B cell (primary cell): ENCODE data around the gene CDA. TPM values are rescaled to one million over a fixed set of nuclear protein-coding genes. Genes with fewer than 3 reads are reported as not detected.
A peak's percentile ranks its signal among the peaks of the same experiment; 100 is the strongest.

Experiments
- ATAC-seq: fragments of 200-7000 bp; cut with Tn5 transposase; one replicate; pipeline ENCODE4 v1.10.0; 2021; ENCODE audit warnings: low read depth, mild to moderate bottlenecking, moderate number of reproducible peaks, moderate library complexity
- CTCF ChIA-PET: fragments of 350-600 bp; sonication (Branson Sonifier 250); formaldehyde crosslinking; loops from one replicate; lab custom pipeline; 2021; ENCODE audit warnings: antibody characterized with exemption, inconsistent platforms; lab: Charles Lee
- POLR2A ChIA-PET: fragments of 350-600 bp; sonication (Branson Sonifier 250); formaldehyde crosslinking; loops from one replicate; lab custom pipeline; 2021; ENCODE audit warnings: antibody characterized with exemption; lab: Charles Lee
- DNase-seq: peaks from one replicate; pipeline ENCODE4 v3.0.0; 2013
- H2AFZ ChIP-seq: 2 replicates; pipeline ENCODE4 v1.6.1; 2012; ENCODE audit warnings: mild to moderate bottlenecking, low read depth, low read length; ENCODE audit not compliant: insufficient read depth, poor library complexity, severe bottlenecking
- H3K27ac ChIP-seq, 2 donors: 1 replicate in 1 of 2; 2 replicates in 1 of 2; pipeline ENCODE4 v1.5.1; 2012 to 2013; ENCODE audit warnings: low read length in 2 of 2, mild to moderate bottlenecking in 2 of 2, moderate library complexity in 1 of 2
- H3K27me3 ChIP-seq, 4 experiments: fragments of 200-600 bp in 1 of 4; sonication (generic) in 1 of 4; replicated peaks in 1 of 4; 1 replicate in 2 of 4; 2 replicates in 2 of 4; pipeline versions ENCODE4 v1.6.1 to v1.7.0; 2013 to 2016; ENCODE audit warnings: low read length in 3 of 4, mild to moderate bottlenecking in 2 of 4, mixed read lengths in 1 of 4, moderate library complexity in 1 of 4; ENCODE audit not compliant: insufficient read depth in 4 of 4, control insufficient read depth in 3 of 4; ENCODE audit errors: control extremely low read depth in 1 of 4
- H3K36me3 ChIP-seq, 2 experiments: replicated peaks in 1 of 2; 1 replicate in 1 of 2; 2 replicates in 1 of 2; pipeline versions ENCODE4 v1.6.1 to v1.7.1; 2013; ENCODE audit warnings: low read length in 1 of 2; ENCODE audit not compliant: insufficient read depth in 2 of 2, control insufficient read depth in 1 of 2; ENCODE audit errors: control extremely low read depth in 1 of 2, extremely low read depth in 1 of 2
- H3K4me1 ChIP-seq, 2 donors: fragments of 200-600 bp in 1 of 2; sonication (generic) in 1 of 2; 1 replicate in 1 of 2; 2 replicates in 1 of 2; pipeline versions ENCODE4 v1.5.1 to v1.6.1; 2013 to 2017; ENCODE audit warnings: low read length in 2 of 2; ENCODE audit not compliant: control insufficient read depth in 2 of 2, insufficient read depth in 2 of 2
- H3K4me2 ChIP-seq: replicated peaks from 2 replicates; pipeline ENCODE3; 2012; ENCODE audit warnings: mild to moderate bottlenecking, low read depth, low read length; ENCODE audit not compliant: poor library complexity, severe bottlenecking
- H3K4me3 ChIP-seq, 5 experiments: fragments of 200-600 bp in 1 of 5; sonication (generic) in 1 of 5; 1 replicate in 3 of 5; 2 replicates in 2 of 5; pipeline versions ENCODE4 v1.5.1 to v1.7.0; 2011 to 2016; ENCODE audit warnings: low read length in 4 of 5, mild to moderate bottlenecking in 4 of 5, low read depth in 2 of 5, control low read depth in 1 of 5, moderate library complexity in 1 of 5; ENCODE audit not compliant: insufficient read depth in 1 of 5; ENCODE audit errors: control extremely low read depth in 1 of 5, extremely low read depth in 1 of 5
- H3K79me2 ChIP-seq: fragments of 200-600 bp; sonication (generic); one replicate; pipeline ENCODE4 v1.6.0; 2016; ENCODE audit warnings: low read length; ENCODE audit not compliant: control insufficient read depth, insufficient read depth
- H3K9ac ChIP-seq: fragments of 200-600 bp; sonication (generic); 2 replicates; pipeline ENCODE4 v1.6.1; 2017; ENCODE audit warnings: mild to moderate bottlenecking, low read length, moderate library complexity
- H3K9me3 ChIP-seq, 3 donors: one replicate each; pipeline versions ENCODE4 v1.6.1 to v1.7.1; 2013; ENCODE audit warnings: low read length in 2 of 3; ENCODE audit not compliant: control insufficient read depth in 2 of 3, insufficient read depth in 1 of 3; ENCODE audit errors: control extremely low read depth in 1 of 3
- H4K20me1 ChIP-seq: 2 replicates; pipeline ENCODE4 v1.6.0; 2012; ENCODE audit warnings: mild to moderate bottlenecking, low read length; ENCODE audit not compliant: insufficient read depth, control insufficient read depth, poor library complexity, severe bottlenecking
- H3K27ac Mint-ChIP-seq: one replicate; pipeline ENCODE4 v1.8.0; 2021; ENCODE audit warnings: mixed read lengths
- H3K27me3 Mint-ChIP-seq: one replicate; pipeline ENCODE4 v1.8.0; 2021; ENCODE audit warnings: mixed read lengths
- H3K4me1 Mint-ChIP-seq: one replicate; pipeline ENCODE4 v1.8.0; 2021; ENCODE audit warnings: mixed read lengths
- H3K4me3 Mint-ChIP-seq: one replicate; pipeline ENCODE4 v1.8.0; 2021; ENCODE audit warnings: mixed read lengths
- H3K9me3 Mint-ChIP-seq: one replicate; pipeline ENCODE4 v1.8.0; 2022; ENCODE audit warnings: mixed read lengths; ENCODE audit not compliant: insufficient read depth
- EZH2 ChIP-seq: IDR thresholded peaks from 2 replicates; pipeline ENCODE4 v1.6.1; 2012; ENCODE audit warnings: borderline replicate concordance, low read depth, mild to moderate bottlenecking, moderate library complexity, low read length; ENCODE audit not compliant: insufficient read depth, poor library complexity, severe bottlenecking
- WGBS: methylation state at CpG from one replicate; pipeline ENCODE4 v1.1.5; 2013; ENCODE audit warnings: missing lambda C conversion rate; ENCODE audit not compliant: insufficient coverage; 5-methylcytosine and 5-hydroxymethylcytosine counted together
- intact Hi-C: fragments of 100-400 bp; cut with micrococcal nuclease; formaldehyde crosslinking; loops from one replicate; pipeline ENCODE4 v1.10.0; 2022
- polyA plus RNA-seq: library from polyadenylated mRNA; depleted of rRNA; stranded (reverse); fragments of >200 nt; gene quantifications from 2 replicates; pipeline ENCODE4 v1.2.3, GENCODE V29; 2012
- total RNA-seq, 2 donors: library from RNA; stranded (reverse); fragments of 120-200 nt in 1 of 2; gene quantifications; 1 replicate in 1 of 2; 2 replicates in 1 of 2; pipeline versions ENCODE4 v1.2.3 to v1.2.4, GENCODE V29; 2013 to 2022
- TF ChIP-seq, protein P1 (sequence below): fragments of 200-600 bp; IDR thresholded peaks from one replicate; pipeline ENCODE4 v1.8.0; 2022; ENCODE audit warnings: antibody characterized with exemption, mild to moderate bottlenecking

CDA gene
- total and polyA plus RNA-seq, 2 donors (not counting 1 experiment from before 2014, with no cell fraction given): 0.64 TPM; not detected in 1

DNA sequence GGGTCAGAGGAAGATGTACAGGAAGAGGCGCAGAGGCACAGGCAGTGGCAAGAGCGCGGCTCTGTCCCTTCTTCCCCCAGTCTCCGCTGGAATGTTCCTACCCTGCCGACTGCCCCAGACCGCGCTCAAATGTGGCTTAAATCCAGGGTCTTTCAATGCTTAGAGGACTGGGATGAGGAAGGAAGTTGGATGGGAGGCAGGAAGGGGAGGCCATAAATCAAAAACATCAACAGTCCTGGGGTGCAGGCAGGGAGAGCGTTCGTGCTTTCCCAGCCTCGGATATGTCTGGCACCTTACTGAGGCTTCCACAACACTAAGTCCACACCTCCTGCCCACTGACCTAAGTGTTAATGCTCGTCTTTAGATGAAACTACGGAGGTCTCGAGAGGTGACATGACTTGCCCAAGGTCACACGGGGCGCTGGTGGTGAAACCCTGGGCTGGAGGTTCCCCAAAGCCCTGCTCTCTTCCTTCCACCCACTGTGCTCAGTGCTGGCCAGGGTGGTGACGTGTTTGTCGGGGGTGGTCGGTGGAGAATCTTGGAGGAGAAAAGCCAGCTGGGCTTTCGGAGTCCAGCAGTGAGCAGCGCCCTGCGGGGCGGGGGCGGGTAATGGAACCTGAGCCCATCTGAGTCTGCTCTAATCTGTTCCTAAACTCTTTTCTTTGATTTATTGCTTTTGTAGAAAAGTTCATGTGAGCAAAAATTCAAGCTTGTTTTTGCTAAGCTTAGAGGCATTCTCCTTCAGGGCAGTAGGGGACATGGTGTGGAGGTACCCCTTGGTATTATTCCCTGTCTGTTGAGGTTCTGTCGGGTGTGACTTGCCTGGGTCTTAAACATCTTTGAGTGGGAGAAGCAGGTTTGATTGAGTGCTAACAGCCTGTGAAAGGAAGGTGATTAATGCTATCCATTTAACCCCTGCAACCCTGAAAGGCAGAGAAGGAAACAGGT, 708 bp downstream of the CDA start:
- Histone ChIP-seq H2AFZ (no peak overlapping the region), H3K4me3 (peak overlapping the region in 1 of 5 experiments; percentile 65), H3K4me1 (no peaks in the 10 kb centered on the region), H4K20me1 (no peaks in the 10 kb centered on the region), H3K79me2 (no peaks in the 10 kb centered on the region), H3K9ac (no peak overlapping the region), H3K4me2 (no peak overlapping the region), H3K27me3 (peaks cover 0 to 40% (median 13%) of the 10 kb centered on the region in 4 experiments), H3K36me3 (no peaks in the 10 kb centered on the region), H3K27ac (no peak overlapping the region), H3K9me3 (peaks cover 0 to 10% (median 0%) of the 10 kb centered on the region in 3 donors)
- WGBS: 20% methylated on average over 15 of the region's 24 CpGs
- DNase-seq (no peak), ATAC-seq (no peak)
- peaks cover 64% of the 10 kb centered on the region for H3K27me3 Mint-ChIP-seq
- peaks cover 2% of the 10 kb centered on the region for H3K9me3 Mint-ChIP-seq
- ChIA-PET CTCF (no interaction called here), POLR2A (no interaction called here)
- H3K4me1 Mint-ChIP-seq: no peaks in the 10 kb centered on the region
- TF ChIP-seq, protein P1, sequence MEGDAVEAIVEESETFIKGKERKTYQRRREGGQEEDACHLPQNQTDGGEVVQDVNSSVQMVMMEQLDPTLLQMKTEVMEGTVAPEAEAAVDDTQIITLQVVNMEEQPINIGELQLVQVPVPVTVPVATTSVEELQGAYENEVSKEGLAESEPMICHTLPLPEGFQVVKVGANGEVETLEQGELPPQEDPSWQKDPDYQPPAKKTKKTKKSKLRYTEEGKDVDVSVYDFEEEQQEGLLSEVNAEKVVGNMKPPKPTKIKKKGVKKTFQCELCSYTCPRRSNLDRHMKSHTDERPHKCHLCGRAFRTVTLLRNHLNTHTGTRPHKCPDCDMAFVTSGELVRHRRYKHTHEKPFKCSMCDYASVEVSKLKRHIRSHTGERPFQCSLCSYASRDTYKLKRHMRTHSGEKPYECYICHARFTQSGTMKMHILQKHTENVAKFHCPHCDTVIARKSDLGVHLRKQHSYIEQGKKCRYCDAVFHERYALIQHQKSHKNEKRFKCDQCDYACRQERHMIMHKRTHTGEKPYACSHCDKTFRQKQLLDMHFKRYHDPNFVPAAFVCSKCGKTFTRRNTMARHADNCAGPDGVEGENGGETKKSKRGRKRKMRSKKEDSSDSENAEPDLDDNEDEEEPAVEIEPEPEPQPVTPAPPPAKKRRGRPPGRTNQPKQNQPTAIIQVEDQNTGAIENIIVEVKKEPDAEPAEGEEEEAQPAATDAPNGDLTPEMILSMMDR: no peak
- no peak for TF ChIP-seq EZH2
- H3K4me3 Mint-ChIP-seq: no peak overlapping the region
- no peak overlapping the region for H3K27ac Mint-ChIP-seq
- intact Hi-C loops: no loop called here

GRCh38 chr1:20590306-20590777, 1.4 kb downstream of the CDA start:
- H3K9ac ChIP-seq: no peak overlapping the region
- ATAC-seq: no peak
- H3K4me2 ChIP-seq: no peak overlapping the region

More at GRCh38 chr1:20590306-20590777, 1.4 kb downstream of the CDA start:
- POLR2A ChIA-PET: no interaction called here
- no peak for TF ChIP-seq EZH2
- TF ChIP-seq, protein P1: no peak
- H3K27me3 ChIP-seq: peaks cover 0 to 38% (median 12%) of the 10 kb centered on the region in 4 experiments
- H3K4me1 ChIP-seq: no peaks in the 10 kb centered on the region
- Mint-ChIP-seq H3K27ac (no peak overlapping the region), H3K27me3 (peaks cover 62% of the 10 kb centered on the region), H3K9me3 (no peaks in the 10 kb centered on the region), H3K4me1 (no peaks in the 10 kb centered on the region), H3K4me3 (no peak overlapping the region)
- no peak for DNase-seq
- H3K4me3 ChIP-seq: peak overlapping the region in 1 of 5 experiments; percentile 65
- no peaks in the 10 kb centered on the region for H3K79me2 ChIP-seq
- 57% methylated on average over 5 of the region's 7 CpGs for WGBS
- CTCF ChIA-PET: no interaction called here
- H3K36me3 ChIP-seq: no peaks in the 10 kb centered on the region
- peaks cover 0 to 10% (median 0%) of the 10 kb centered on the region in 3 donors for H3K9me3 ChIP-seq
- intact Hi-C loops: no loop called here
- H2AFZ ChIP-seq: no peak overlapping the region
- H3K27ac ChIP-seq: no peak overlapping the region
- H4K20me1 ChIP-seq: no peaks in the 10 kb centered on the region
